T-helper 2 cell (primary cell): ENCODE measurements around the gene ATG4A.

Experiments used
- DNase-seq, 5 experiments: peaks; one replicate each; pipeline versions ENCODE4 v3.0.0 to v3.0.0-alpha.2; 2012 to 2022

ATG4A gene

DNA sequence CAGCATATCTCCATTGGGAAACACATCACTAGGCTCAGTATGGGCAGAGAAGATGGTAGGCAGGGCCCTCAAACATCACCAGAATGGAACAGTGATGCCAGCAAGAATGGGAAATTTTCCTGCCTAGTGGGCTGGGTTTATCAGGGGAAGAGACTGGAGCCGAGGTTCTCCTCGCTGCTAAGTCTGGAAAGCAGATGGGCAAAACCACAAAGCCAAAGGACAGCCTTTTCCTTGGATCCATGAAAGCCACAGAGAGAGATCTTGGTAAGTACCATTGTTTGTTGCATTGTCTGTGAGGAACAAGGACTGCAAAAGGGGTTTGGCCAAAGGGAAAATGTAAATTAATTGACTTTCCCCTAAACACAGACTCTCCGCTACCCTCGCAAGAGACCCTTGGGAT lies 80.1 kb downstream of the ATG4A start:
- DNase-seq: no peak

DNA sequence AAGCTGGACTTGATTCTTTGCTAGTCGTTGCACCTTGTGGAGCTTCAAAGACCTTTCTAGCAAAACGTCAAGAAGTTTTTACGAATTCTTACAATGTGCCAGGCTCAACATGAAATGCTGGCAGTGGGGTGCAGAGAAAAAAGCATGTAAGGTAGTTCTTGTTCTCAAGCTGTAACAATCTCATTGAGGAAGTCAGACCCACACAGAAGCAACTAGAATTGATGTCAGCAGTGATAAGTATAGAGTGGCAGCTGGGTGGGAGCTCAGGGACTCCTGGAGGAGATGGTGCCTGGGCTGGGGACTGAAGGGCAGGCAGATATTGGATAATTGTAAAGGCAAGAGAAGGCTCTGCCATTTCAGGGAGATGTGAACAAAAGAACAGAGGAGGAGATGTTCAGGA lies 82.3 kb downstream of the ATG4A start:
- DNase-seq: no peak

DNA sequence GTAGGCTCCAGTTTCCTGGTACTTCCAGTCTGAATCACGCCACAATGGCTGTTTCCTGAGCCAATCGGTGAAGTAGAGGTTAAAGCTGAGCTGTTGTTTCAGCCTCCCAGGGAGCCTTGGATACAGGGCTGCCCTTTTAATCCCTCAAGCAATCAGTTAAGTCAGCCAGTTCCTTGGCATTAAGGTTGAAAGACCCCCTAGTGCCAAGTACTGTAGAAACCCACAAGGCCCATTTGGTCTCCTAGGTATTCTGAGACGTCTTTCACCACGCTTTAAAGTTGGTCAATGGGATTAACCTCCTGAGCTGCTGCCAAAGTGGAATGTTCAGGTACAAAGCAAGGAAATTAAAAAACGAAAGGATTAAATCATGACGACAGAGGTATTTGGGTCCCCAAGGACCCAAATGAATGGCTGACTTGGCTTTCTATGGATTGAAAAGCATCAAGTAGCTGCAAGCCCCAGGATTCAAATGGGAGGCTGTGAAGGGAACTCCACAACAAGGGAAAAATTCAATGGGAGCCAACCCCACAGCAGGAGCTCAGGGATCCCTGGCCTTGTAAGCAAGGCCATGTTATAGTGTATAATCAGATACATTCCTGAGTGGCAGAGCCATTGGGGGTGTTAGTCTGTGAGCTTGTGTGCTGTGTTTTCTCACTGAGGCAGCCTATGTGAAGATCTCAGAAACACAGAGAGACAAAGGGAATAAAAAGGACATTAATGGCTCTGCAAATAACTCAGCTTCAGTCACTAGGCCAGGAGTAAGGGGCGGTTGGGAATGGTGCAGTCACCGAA lies 86.0 kb downstream of the ATG4A start:
- no peak for DNase-seq

DNA sequence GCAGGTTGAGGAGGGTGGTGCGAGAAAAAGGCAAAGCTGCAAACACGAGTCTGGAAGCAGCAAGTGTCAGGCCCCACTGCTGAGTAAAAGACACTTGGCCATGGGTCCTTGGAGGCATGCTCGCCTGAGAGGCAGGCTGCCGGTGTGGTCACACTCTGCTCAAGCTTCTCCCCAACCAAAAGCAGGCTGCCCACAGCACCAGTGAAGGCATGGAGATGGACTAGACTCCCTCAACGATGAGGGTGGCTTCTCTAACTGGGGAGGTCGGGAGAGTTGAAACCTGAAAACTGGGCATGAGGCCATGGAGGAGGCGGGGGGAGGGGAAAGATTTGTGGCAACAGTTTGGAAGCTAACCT lies 86.5 kb downstream of the ATG4A start:
- no peak for DNase-seq

DNA sequence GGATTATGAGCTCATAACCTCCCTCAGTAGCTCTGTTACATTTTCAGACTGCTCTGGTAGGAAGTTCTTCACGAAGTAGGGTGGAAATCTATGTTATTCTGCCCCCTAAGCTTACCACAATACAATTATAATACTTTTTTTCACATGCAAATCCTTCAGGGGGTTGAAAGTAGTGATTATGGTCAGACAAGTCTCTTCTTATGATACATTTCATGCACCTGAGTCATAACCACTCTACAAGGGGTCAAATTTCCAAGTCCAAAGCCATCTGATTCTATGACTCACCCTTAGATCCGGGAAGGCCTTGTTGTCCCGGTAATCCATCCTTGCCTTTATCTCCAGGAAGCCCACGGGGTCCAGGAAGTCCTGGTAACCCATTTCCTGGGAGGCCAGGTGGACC lies 95.2 kb downstream of the ATG4A start:
- no peak for DNase-seq

DNA sequence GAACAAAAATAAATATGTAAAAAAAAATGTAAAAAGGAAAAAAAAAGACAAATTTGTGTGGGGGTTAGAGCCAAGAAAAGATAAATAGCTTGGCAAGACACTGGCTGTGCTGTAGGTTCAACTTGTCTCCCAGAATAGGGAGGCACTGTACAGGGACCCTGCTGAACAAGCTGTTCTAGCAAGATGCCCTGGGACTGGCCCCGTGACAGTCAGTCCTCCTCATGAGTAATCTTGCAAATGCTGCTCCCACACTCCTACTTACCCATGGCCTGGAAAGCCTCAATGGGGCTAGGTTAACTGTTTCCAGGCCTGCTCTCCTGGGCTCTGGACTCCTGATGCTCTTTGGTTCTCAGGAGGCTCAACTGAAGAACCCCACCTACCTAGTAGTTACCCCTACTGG lies 106.8 kb downstream of the ATG4A start:
- no peak for DNase-seq

DNA sequence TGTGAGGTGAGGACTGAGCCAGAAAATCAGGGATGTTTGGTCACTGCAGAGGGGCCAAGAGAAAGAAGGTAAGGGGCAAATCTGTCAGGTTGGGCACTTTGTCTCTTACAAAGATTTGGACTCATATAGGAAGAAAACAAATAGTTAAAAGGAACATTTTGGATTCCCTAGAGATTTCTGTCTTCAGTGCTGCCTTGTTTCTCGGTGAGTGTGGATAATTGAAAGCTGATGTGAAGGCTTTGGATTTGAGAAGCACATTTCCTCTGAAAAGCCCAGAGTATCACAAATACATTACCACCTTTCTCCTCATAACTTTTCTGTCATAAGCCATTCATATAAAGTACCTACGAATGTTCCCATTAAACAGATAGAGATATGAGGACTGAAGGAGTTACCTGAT lies 107.5 kb downstream of the ATG4A start:
- no peak for DNase-seq

DNA sequence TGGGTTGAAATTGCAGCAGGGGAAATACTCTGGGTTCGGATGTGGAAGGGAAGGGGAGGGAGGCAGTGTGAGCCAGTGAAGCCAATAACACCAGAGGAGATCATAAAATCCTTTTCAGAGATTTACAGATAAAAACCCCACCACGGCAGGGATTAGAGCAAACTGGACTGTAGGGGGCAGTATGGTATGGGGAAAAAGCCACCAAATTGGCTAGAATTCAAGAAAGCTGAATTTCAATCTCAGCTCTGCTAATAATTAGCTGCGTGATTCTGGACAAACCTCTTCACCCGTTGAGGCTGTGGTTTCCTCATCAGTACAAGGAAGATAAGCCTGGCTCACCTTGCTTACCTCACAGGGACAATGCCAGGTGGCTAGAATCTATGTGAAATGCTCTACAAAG lies 108.1 kb downstream of the ATG4A start:
- DNase-seq: peak in 1 of 5 experiments; percentile 1

DNA sequence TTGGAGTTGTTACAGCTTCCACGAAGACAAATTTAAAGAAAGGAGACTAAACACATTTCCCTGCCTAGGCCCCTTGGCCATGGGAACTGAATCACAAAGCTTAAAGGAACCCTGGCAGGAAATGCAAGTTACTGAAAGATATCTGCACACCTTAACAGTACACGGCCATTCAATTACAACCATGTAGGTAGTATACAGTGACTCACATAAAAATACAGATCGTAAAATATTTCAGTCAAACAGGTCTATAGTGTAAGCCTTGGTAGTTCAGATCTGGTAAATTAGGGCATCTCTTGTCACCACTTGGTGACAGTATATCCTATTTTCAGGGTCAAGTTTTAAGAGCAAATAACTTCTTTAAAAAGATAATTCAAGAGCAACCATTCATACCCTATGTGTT lies 112.0 kb downstream of the ATG4A start:
- DNase-seq: no peak
